Retina (tissue), 1 donor: ENCODE data around the gene EHD4.

Source experiments
- DNase-seq: peaks from one replicate; pipeline ENCODE4 v3.0.0-alpha.2; 2016

The EHD4 gene

GRCh38 chr15:41994772-41995475 is 22.6 kb upstream of the EHD4 start:
- no peak for DNase-seq

- DNase-seq, result no peak
Measured at GRCh38 chr15:41994171-41994650, 21.9 kb upstream of the EHD4 start.

- no peak for DNase-seq
Measured at GRCh38 chr15:41993472-41994170, 21.3 kb upstream of the EHD4 start.

- no peak for DNase-seq
Measured at GRCh38 chr15:41992803-41993190, 20.4 kb upstream of the EHD4 start.

- no peak for DNase-seq
Measured at GRCh38 chr15:41992151-41992802, 19.9 kb upstream of the EHD4 start.

- DNase-seq, result no peak
Measured at GRCh38 chr15:41990691-41991090, 18.3 kb upstream of the EHD4 start.

- DNase-seq, result no peak
Measured at GRCh38 chr15:41990243-41990605, 17.9 kb upstream of the EHD4 start.

- peak; percentile 89 for DNase-seq
Measured at GRCh38 chr15:41989573-41990242, 17.4 kb upstream of the EHD4 start.

- no peak for DNase-seq
Measured at GRCh38 chr15:41988896-41989572, 16.7 kb upstream of the EHD4 start.

- no peak for DNase-seq
Measured at GRCh38 chr15:41987925-41988275, 15.5 kb upstream of the EHD4 start.

GRCh38 chr15:41987246-41987924 is 15.0 kb upstream of the EHD4 start:
- no peak for DNase-seq

- DNase-seq, result no peak
Measured at GRCh38 chr15:41985236-41986160, 13.1 kb upstream of the EHD4 start.

- no peak for DNase-seq
Measured at GRCh38 chr15:41984622-41985021, 12.3 kb upstream of the EHD4 start.

GRCh38 chr15:41983621-41984571 is 11.5 kb upstream of the EHD4 start:
- no peak for DNase-seq

- DNase-seq, result no peak
Measured at GRCh38 chr15:41983221-41983620, 10.9 kb upstream of the EHD4 start.

- DNase-seq, result no peak
Measured at GRCh38 chr15:41982133-41982930, 10.0 kb upstream of the EHD4 start.

- DNase-seq, result no peak
Measured at GRCh38 chr15:41981371-41982132, 9.2 kb upstream of the EHD4 start.

GRCh38 chr15:41980654-41981323 is 8.4 kb upstream of the EHD4 start:
- DNase-seq, result no peak
